Activated T-helper 2 cell treated with anti-CD3 and anti-CD28 coated beads, Interferon-gamma antibody, Interleukin-2, Interleukin-4, amounts not matched to agents 10 μg/mL and 5 μg/mL and 100 μg/mL, durations not matched to agents 14 hours and 24 hours and 36 hours (primary cell): ENCODE data around the gene SLF2. TPM values are rescaled to one million over a fixed set of nuclear protein-coding genes. Genes with fewer than 3 reads are reported as not detected.

Source experiments
- DNase-seq: peaks from one replicate; pipeline ENCODE4 v3.0.0; 2021; ENCODE audit warnings: low spot score
- H3K27ac Mint-ChIP-seq: one replicate; pipeline ENCODE4 v1.8.0; 2021; ENCODE audit warnings: mixed read lengths
- H3K27me3 Mint-ChIP-seq: one replicate; pipeline ENCODE4 v1.8.0; 2021; ENCODE audit warnings: low read depth, mixed read lengths
- H3K36me3 Mint-ChIP-seq: one replicate; pipeline ENCODE4 v1.8.0; 2021; ENCODE audit warnings: low read depth, mixed read lengths
- H3K4me1 Mint-ChIP-seq: one replicate; pipeline ENCODE4 v1.8.0; 2021; ENCODE audit warnings: low read depth, mixed read lengths
- H3K4me3 Mint-ChIP-seq: one replicate; pipeline ENCODE4 v1.8.0; 2021; ENCODE audit warnings: low read depth, mild to moderate bottlenecking, moderate library complexity, mixed read lengths
- H3K9me3 Mint-ChIP-seq: one replicate; pipeline ENCODE4 v1.8.0; 2021; ENCODE audit warnings: mixed read lengths
- intact Hi-C: fragments of 100-400 bp; cut with micrococcal nuclease; formaldehyde crosslinking; loops from one replicate; pipeline ENCODE4 v1.15.1; 2023
- total RNA-seq: library from RNA; stranded (reverse); gene quantifications from 2 replicates; pipeline ENCODE4 v1.2.3, GENCODE V29; 2022

The SLF2 gene
- total RNA-seq, result 32.2 and 34.0 TPM in 2 replicates

GRCh38 chr10:100912605-100913469 is at the start of gene SLF2:
Gene SLF2, plus strand, starts transcription at chr10:100912963. Its CDS starts 148 bp downstream, at chr10:100913111.
- H3K4me1 Mint-ChIP-seq, result peaks cover 44% of the 10 kb centered on the region
- intact Hi-C loops, result loop anchor here (2.0 to 5.0 kb wide), 3 partner anchors 66 to 1181 kb away; partner anchors contain the start of genes COX15, CUTC and LZTS2
- peaks cover 30% of the 10 kb centered on the region for H3K36me3 Mint-ChIP-seq
- no peaks in the 10 kb centered on the region for H3K27me3 Mint-ChIP-seq
- no peaks in the 10 kb centered on the region for H3K9me3 Mint-ChIP-seq
- peak within 1 kb of the TSS; percentile 96 for H3K4me3 Mint-ChIP-seq
- peak; percentile 94 for DNase-seq
- peak within 1 kb of the TSS; percentile 94 for H3K27ac Mint-ChIP-seq

DNA sequence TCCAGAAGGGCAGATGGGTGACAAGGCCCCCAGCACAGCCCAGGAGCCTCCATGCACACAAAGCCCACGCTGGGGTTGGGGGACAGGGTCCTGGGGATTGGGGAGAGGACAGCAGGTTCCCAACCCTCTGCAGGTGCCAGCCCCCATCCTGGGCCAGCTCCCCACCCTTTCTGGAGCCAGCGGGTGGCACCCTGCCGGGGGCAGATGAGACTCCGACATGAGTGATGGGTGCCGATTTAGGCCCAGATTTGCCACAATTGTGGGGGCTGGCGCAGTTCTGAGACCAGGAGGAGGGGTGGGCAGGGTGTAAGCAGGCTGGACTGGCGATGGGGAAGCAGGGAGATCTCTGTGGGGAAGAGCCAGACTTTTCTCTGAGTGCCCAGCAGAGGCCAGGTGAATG is 49.3 kb upstream of the SLF2 start:
- no peaks in the 10 kb centered on the region for H3K36me3 Mint-ChIP-seq
- H3K27me3 Mint-ChIP-seq, result peaks cover 38% of the 10 kb centered on the region
- no peak overlapping the region for H3K27ac Mint-ChIP-seq
- H3K9me3 Mint-ChIP-seq, result no peaks in the 10 kb centered on the region
- H3K4me3 Mint-ChIP-seq, result no peak overlapping the region
- H3K4me1 Mint-ChIP-seq, result peaks cover 2% of the 10 kb centered on the region
- DNase-seq, result no peak
- intact Hi-C loops, result no loop called here

- DNase-seq, result no peak
- no peaks in the 10 kb centered on the region for H3K36me3 Mint-ChIP-seq
- H3K27me3 Mint-ChIP-seq, result peaks cover 36% of the 10 kb centered on the region
- no peaks in the 10 kb centered on the region for H3K9me3 Mint-ChIP-seq
- peaks cover 2% of the 10 kb centered on the region for H3K4me1 Mint-ChIP-seq
- no peak overlapping the region for H3K4me3 Mint-ChIP-seq
- no peak overlapping the region for H3K27ac Mint-ChIP-seq
- intact Hi-C loops, result no loop called here
Observed at GRCh38 chr10:100864036-100864885, 48.5 kb upstream of the SLF2 start.

- Mint-ChIP-seq H3K9me3 (no peaks in the 10 kb centered on the region), H3K27ac (no peak overlapping the region), H3K4me3 (no peak overlapping the region), H3K36me3 (no peaks in the 10 kb centered on the region), H3K27me3 (peaks cover 32% of the 10 kb centered on the region), H3K4me1 (peaks cover 2% of the 10 kb centered on the region)
- intact Hi-C loops, result no loop called here
- no peak for DNase-seq
Observed at GRCh38 chr10:100864978-100865377, 47.8 kb upstream of the SLF2 start.

DNA sequence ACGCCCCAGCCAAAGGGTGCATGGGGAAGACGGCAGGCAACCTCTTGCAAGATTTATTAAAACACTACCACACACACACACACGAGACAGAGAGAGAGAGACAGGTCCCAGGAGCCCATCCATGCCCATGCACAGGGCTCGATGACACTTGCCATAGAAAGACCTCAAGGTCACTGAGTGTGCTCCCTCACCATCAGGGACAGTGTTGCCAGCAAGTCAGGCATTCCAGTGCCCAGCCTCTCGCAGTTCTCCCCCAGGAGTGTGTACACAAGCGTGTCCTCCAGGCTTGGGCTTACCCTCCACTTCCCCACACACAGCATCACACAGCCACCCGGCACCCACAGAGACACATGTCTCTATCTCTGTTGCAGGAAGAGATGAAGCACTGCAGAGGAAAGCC is 46.8 kb upstream of the SLF2 start:
- H3K4me3 Mint-ChIP-seq, result no peak overlapping the region

DNA sequence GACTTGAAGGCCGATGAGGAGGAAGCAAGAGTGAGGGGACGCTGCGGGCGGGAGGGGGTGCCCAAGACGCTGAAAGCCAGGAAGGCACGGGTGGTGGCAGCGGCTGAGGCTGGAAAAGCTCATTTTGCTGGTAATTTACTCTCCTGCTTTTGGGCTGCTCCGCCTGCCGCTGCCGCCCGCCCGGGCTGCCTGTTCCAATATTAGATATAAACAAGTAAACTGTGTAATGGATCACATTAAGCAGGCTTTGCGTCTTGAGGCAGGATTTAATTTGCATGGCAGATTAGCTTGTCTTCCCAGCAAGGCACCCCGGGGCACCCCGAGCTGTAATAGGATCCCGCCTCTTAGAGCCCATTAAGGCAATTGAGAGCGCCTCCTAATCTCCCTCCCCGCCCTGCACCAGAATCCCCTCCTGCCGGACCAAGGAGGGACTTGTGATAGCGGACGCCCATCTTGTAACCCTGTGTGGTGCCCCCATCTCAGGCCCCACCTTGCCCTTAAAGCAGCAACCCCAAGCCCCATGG is 46.1 kb upstream of the SLF2 start:
- H3K4me1 Mint-ChIP-seq, result peaks cover 2% of the 10 kb centered on the region
- intact Hi-C loops, result no loop called here
- no peak for DNase-seq

More for the DNA sequence above, 46.8 kb upstream of the SLF2 start:
- no peak for DNase-seq
- H3K36me3 Mint-ChIP-seq, result no peaks in the 10 kb centered on the region
- H3K4me1 Mint-ChIP-seq, result peaks cover 2% of the 10 kb centered on the region
- H3K9me3 Mint-ChIP-seq, result no peaks in the 10 kb centered on the region
- H3K27ac Mint-ChIP-seq, result no peak overlapping the region
- H3K27me3 Mint-ChIP-seq, result peaks cover 30% of the 10 kb centered on the region
- intact Hi-C loops, result no loop called here

GRCh38 chr10:100867261-100867963 is 45.4 kb upstream of the SLF2 start:
- peaks cover 2% of the 10 kb centered on the region for H3K4me1 Mint-ChIP-seq
- intact Hi-C loops, result no loop called here
- H3K27ac Mint-ChIP-seq, result no peak overlapping the region
- H3K9me3 Mint-ChIP-seq, result no peaks in the 10 kb centered on the region
- H3K27me3 Mint-ChIP-seq, result peaks cover 24% of the 10 kb centered on the region
- DNase-seq, result no peak
- H3K4me3 Mint-ChIP-seq, result no peak overlapping the region
- H3K36me3 Mint-ChIP-seq, result no peaks in the 10 kb centered on the region

More for the DNA sequence above, 46.1 kb upstream of the SLF2 start:
- Mint-ChIP-seq H3K27ac (no peak overlapping the region), H3K36me3 (no peaks in the 10 kb centered on the region), H3K27me3 (peaks cover 28% of the 10 kb centered on the region), H3K9me3 (no peaks in the 10 kb centered on the region), H3K4me3 (no peak overlapping the region)

GRCh38 chr10:100868382-100868781 is 44.4 kb upstream of the SLF2 start:
- no peak overlapping the region for H3K4me3 Mint-ChIP-seq
- intact Hi-C loops, result no loop called here
- H3K4me1 Mint-ChIP-seq, result peaks cover 2% of the 10 kb centered on the region
- H3K27ac Mint-ChIP-seq, result no peak overlapping the region
- peaks cover 22% of the 10 kb centered on the region for H3K27me3 Mint-ChIP-seq
- no peaks in the 10 kb centered on the region for H3K9me3 Mint-ChIP-seq
- no peaks in the 10 kb centered on the region for H3K36me3 Mint-ChIP-seq
- no peak for DNase-seq

DNA sequence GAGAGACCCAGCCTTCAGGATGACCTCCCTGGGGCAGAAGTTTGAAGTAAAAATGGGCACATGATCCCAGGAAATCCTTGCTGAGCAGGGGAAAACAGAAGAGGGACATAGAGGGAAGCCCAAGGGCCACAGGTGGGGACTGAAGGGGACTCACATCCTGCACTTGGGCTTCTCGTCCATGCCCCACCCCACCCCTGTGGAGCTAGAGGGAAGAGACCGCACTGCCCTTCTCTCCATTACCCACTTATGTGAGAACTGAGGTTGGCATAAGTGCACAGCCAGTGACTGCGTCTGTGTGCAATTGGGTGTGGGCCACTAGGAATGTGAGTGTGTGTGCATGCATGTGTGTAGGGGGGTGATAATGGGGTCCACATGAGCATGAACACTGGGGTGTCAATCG is 43.4 kb upstream of the SLF2 start:
- no peak for DNase-seq
- Mint-ChIP-seq H3K36me3 (no peaks in the 10 kb centered on the region), H3K9me3 (no peaks in the 10 kb centered on the region), H3K27ac (no peak overlapping the region), H3K27me3 (peaks cover 23% of the 10 kb centered on the region), H3K4me3 (no peak overlapping the region), H3K4me1 (peaks cover 2% of the 10 kb centered on the region)
- intact Hi-C loops, result no loop called here

DNA sequence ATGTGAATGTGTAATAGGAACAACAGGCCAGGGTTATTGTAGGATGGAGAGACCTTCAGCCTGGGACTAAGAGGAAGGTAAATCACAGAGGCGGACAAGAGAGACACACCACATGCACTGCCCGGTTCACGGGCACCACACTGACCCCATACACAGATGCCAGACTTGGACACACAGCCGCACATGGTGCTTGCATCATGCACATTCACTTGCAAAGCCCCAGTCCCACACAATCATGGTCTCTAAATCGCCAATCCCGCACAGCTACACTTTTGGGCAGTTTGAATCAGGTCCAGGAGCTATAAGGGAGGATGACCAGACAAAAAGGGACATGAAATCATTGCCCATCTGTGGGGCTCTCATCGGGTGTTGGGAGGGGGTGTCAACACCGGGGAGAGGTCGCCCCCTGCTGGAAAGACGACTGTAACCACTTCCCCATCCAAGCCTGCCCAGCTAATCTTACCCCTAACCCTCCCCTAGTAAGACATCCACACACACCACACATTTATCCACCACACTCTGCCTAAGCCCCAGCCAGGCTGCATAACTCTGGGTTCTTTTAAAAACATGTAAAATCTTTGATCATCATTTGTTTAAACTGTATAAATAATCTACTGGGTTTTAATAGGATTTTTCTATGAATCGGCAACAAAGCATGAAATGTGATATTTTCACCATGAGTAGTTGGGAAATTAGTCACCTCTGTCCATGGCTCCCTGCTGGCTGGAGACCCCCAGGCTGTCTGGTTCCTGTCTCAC is 40.5 kb upstream of the SLF2 start:
- H3K27ac Mint-ChIP-seq, result no peak overlapping the region
- peak; percentile 32 for DNase-seq
- no peak overlapping the region for H3K4me3 Mint-ChIP-seq
- no peaks in the 10 kb centered on the region for H3K36me3 Mint-ChIP-seq
- no peaks in the 10 kb centered on the region for H3K9me3 Mint-ChIP-seq
- H3K27me3 Mint-ChIP-seq, result peaks cover 15% of the 10 kb centered on the region
- no peaks in the 10 kb centered on the region for H3K4me1 Mint-ChIP-seq
- intact Hi-C loops, result loop anchor here (5.0 to 10.0 kb wide), 2 partner anchors 127 to 200 kb away; partner anchors contain the start of gene PAX2

DNA sequence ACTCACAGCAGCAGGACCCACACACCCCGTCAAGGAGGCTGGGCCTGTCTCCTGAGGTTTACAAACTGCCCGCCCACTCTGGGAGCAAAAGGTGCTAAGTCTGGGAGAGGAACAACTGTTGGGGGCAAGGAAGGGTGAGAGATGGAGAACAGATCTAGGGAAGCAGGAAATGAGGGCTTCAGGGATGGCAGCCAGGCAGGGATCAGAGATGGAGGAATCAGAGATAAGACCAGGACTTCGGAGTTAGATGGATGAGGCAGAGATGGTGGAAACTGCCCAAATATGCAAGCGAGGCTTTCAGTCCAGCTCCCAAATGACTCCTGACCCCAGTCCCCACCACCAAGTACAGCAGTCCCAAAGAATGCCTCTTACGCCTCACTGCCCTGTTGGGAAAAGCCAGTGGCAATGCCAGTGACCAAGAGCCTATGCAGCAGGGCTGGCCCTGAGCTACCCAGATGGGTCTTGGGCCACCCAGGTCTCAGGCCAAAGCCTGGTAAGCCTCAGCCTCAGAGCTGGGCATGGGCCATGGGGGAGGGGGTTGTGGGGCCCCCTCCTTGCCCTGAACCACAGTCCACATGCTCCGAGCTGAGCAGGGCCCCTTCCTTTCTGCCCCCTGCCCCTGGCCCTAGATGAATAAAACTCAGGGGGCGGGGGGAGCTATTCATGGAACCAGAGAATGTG is 39.5 kb upstream of the SLF2 start:
- Mint-ChIP-seq H3K9me3 (no peaks in the 10 kb centered on the region), H3K36me3 (no peaks in the 10 kb centered on the region), H3K4me3 (no peak overlapping the region), H3K4me1 (no peaks in the 10 kb centered on the region), H3K27ac (no peak overlapping the region), H3K27me3 (peaks cover 14% of the 10 kb centered on the region)
- intact Hi-C loops, result loop anchor here (5.0 to 10.0 kb wide), 2 partner anchors 128 to 201 kb away; partner anchors contain the start of gene PAX2
- no peak for DNase-seq
